Measurements from ENCODE around the gene PALD1. TPM values are rescaled to one million over a fixed set of nuclear protein-coding genes. Genes with fewer than 3 reads are reported as not detected.
A peak's percentile ranks its signal among the peaks of the same experiment; 100 is the strongest.

PALD1 gene
- total RNA-seq, result 1 to 10 TPM; 6.0 to 9.7 (median 6.4) TPM

- H3K4me3 ChIP-seq (ENCODE audit: low read depth, poor library complexity, severe bottlenecking), result peak within 1 kb of the TSS; percentile 28
- TF ChIP-seq, protein P1, sequence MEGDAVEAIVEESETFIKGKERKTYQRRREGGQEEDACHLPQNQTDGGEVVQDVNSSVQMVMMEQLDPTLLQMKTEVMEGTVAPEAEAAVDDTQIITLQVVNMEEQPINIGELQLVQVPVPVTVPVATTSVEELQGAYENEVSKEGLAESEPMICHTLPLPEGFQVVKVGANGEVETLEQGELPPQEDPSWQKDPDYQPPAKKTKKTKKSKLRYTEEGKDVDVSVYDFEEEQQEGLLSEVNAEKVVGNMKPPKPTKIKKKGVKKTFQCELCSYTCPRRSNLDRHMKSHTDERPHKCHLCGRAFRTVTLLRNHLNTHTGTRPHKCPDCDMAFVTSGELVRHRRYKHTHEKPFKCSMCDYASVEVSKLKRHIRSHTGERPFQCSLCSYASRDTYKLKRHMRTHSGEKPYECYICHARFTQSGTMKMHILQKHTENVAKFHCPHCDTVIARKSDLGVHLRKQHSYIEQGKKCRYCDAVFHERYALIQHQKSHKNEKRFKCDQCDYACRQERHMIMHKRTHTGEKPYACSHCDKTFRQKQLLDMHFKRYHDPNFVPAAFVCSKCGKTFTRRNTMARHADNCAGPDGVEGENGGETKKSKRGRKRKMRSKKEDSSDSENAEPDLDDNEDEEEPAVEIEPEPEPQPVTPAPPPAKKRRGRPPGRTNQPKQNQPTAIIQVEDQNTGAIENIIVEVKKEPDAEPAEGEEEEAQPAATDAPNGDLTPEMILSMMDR (IDR thresholded peaks at IDR 0.05), result no peak
- no peak for TF ChIP-seq POLR2A (IDR thresholded peaks at IDR 0.05)
- intact Hi-C loops (cut with DNase I; ENCODE audit: low total_unique reads), result no loop called here
- 1 to 3% methylated on average over 6 to 29 of the region's 110 CpGs for WGBS, 2 donors
- DNase-seq (ENCODE audit: low spot score in 2 of 2), result peak; percentile 57 to 94
Measured at GRCh38 chr10:70478191-70479164, at the start of gene PALD1. PALD1 (plus strand) TSS chr10:70478767; CDS start chr10:70525952, 47,185 bp downstream.

- TF ChIP-seq, protein P1 (IDR thresholded peaks at IDR 0.05), result no peak
- no peak for TF ChIP-seq POLR2A (IDR thresholded peaks at IDR 0.05)
- intact Hi-C loops (cut with DNase I; ENCODE audit: low total_unique reads), result no loop called here
- H3K4me3 ChIP-seq (ENCODE audit: low read depth, poor library complexity, severe bottlenecking), result no peak overlapping the region
- WGBS, 2 donors, result 40 to 55% methylated on average over 6 of the region's 6 CpGs
- peak in 1 of 2 donors; percentile 65 for DNase-seq (ENCODE audit: low spot score in 2 of 2)
Measured at GRCh38 chr10:70430493-70431445, 47.8 kb upstream of the PALD1 start.

GRCh38 chr10:70432101-70432500 is 46.5 kb upstream of the PALD1 start:
- H3K4me3 ChIP-seq (ENCODE audit: low read depth, poor library complexity, severe bottlenecking), result no peak overlapping the region
- intact Hi-C loops (cut with DNase I; ENCODE audit: low total_unique reads), result no loop called here
- DNase-seq (ENCODE audit: low spot score in 2 of 2), result no peak
- 79 to 86% methylated on average over 3 to 4 of the region's 4 CpGs for WGBS, 2 donors
- TF ChIP-seq POLR2A (IDR thresholded peaks at IDR 0.05), result no peak

GRCh38 chr10:70432561-70433263 is 45.9 kb upstream of the PALD1 start:
- DNase-seq (ENCODE audit: low spot score in 2 of 2), result no peak
- 65 to 76% methylated on average over 6 of the region's 6 CpGs for WGBS, 2 donors
- no peak overlapping the region for H3K4me3 ChIP-seq (ENCODE audit: low read depth, poor library complexity, severe bottlenecking)
- intact Hi-C loops (cut with DNase I; ENCODE audit: low total_unique reads), result no loop called here
- TF ChIP-seq POLR2A (IDR thresholded peaks at IDR 0.05), result no peak
- TF ChIP-seq, protein P1 (IDR thresholded peaks at IDR 0.05), result no peak

- 78 to 82% methylated on average over 9 of the region's 9 CpGs for WGBS, 2 donors
- TF ChIP-seq POLR2A (IDR thresholded peaks at IDR 0.05), result no peak
- TF ChIP-seq, protein P1 (IDR thresholded peaks at IDR 0.05), result no peak
- H3K4me3 ChIP-seq (ENCODE audit: low read depth, poor library complexity, severe bottlenecking), result no peak overlapping the region
- no peak for DNase-seq (ENCODE audit: low spot score in 2 of 2)
- intact Hi-C loops (cut with DNase I; ENCODE audit: low total_unique reads), result no loop called here
Measured at GRCh38 chr10:70433581-70434280, 44.8 kb upstream of the PALD1 start.

All from lower leg skin (tissue), 4 donors.